Measurements from ENCODE around the gene LOXHD1. TPM values are rescaled to one million over a fixed set of nuclear protein-coding genes. Genes with fewer than 3 reads are reported as not detected.
A peak's percentile ranks its signal among the peaks of the same experiment; 100 is the strongest.

LOXHD1 gene
- total RNA-seq, 1 donor from 2014 or later: not detected

GRCh38 chr18:46621871-46622270 lies 35.1 kb downstream of the LOXHD1 start:
- DNase-seq (ENCODE audit: extremely low spot score, unreplicated experiment): peak; percentile 25
- Mint-ChIP-seq H3K4me1 (ENCODE audit: unreplicated experiment) (no peaks in the 10 kb centered on the region), H3K9me3 (no peaks in the 10 kb centered on the region), H3K36me3 (no peaks in the 10 kb centered on the region), H3K27me3 (peaks cover 15% of the 10 kb centered on the region), H3K27ac (no peak overlapping the region), H3K4me3 (no peak overlapping the region)
- TF ChIP-seq CTCF (conservative IDR thresholded peaks at IDR 0.05): no peak

- no peak overlapping the region for H3K27ac Mint-ChIP-seq
- peak; percentile 40 for DNase-seq (ENCODE audit: extremely low spot score, unreplicated experiment)
- no peaks in the 10 kb centered on the region for H3K9me3 Mint-ChIP-seq
- no peak for TF ChIP-seq CTCF (conservative IDR thresholded peaks at IDR 0.05)
- H3K36me3 Mint-ChIP-seq: no peaks in the 10 kb centered on the region
- no peaks in the 10 kb centered on the region for H3K4me1 Mint-ChIP-seq (ENCODE audit: unreplicated experiment)
- no peak overlapping the region for H3K4me3 Mint-ChIP-seq
- peaks cover 14% of the 10 kb centered on the region for H3K27me3 Mint-ChIP-seq
These were observed 35.8 kb downstream of the LOXHD1 start for GRCh38 chr18:46621111-46621766.

- peaks cover 8% of the 10 kb centered on the region for H3K27me3 Mint-ChIP-seq
- no peaks in the 10 kb centered on the region for H3K36me3 Mint-ChIP-seq
- H3K4me1 Mint-ChIP-seq (ENCODE audit: unreplicated experiment): no peaks in the 10 kb centered on the region
- H3K9me3 Mint-ChIP-seq: no peaks in the 10 kb centered on the region
- H3K4me3 Mint-ChIP-seq: no peak overlapping the region
- TF ChIP-seq CTCF (conservative IDR thresholded peaks at IDR 0.05): no peak
- no peak overlapping the region for H3K27ac Mint-ChIP-seq
- DNase-seq (ENCODE audit: extremely low spot score, unreplicated experiment): no peak
These were observed 37.5 kb downstream of the LOXHD1 start for GRCh38 chr18:46619559-46619958.

GRCh38 chr18:46615720-46616119 lies 41.3 kb downstream of the LOXHD1 start:
- TF ChIP-seq CTCF (conservative IDR thresholded peaks at IDR 0.05): no peak
- DNase-seq (ENCODE audit: extremely low spot score, unreplicated experiment): no peak
- no peaks in the 10 kb centered on the region for H3K4me1 Mint-ChIP-seq (ENCODE audit: unreplicated experiment)
- H3K36me3 Mint-ChIP-seq: no peaks in the 10 kb centered on the region
- H3K27ac Mint-ChIP-seq: no peak overlapping the region
- H3K4me3 Mint-ChIP-seq: no peak overlapping the region
- H3K9me3 Mint-ChIP-seq: no peaks in the 10 kb centered on the region
- peaks cover 19% of the 10 kb centered on the region for H3K27me3 Mint-ChIP-seq

GRCh38 chr18:46609048-46609447 lies 48.0 kb downstream of the LOXHD1 start:
- DNase-seq (ENCODE audit: extremely low spot score, unreplicated experiment): no peak
- no peak for TF ChIP-seq CTCF (conservative IDR thresholded peaks at IDR 0.05)
- Mint-ChIP-seq H3K4me1 (ENCODE audit: unreplicated experiment) (no peaks in the 10 kb centered on the region), H3K4me3 (no peak overlapping the region), H3K27ac (no peak overlapping the region), H3K27me3 (peaks cover 46% of the 10 kb centered on the region), H3K36me3 (no peaks in the 10 kb centered on the region), H3K9me3 (no peaks in the 10 kb centered on the region)

Data from type B pancreatic cell (in vitro differentiated cells).